Sigmoid colon (tissue), 7 donors: ENCODE results near the gene ALKBH6. TPM values are rescaled to one million over a fixed set of nuclear protein-coding genes. Genes with fewer than 3 reads are reported as not detected.
"Not testable (repeated sequence)": the region's sequence is repeated elsewhere in the genome, so short reads cannot be mapped to it uniquely, and the experiment has no call there.

ENCODE experiments used
- DNase-seq: peaks from one replicate; pipeline ENCODE4 v3.0.0-alpha.2; 2019
- H3K27ac ChIP-seq, 4 donors: fragments of 200-600 bp; sonication (generic); one replicate each; pipeline ENCODE4 v1.5.1; 2016 to 2019; ENCODE audit warnings: mild to moderate bottlenecking in 1 of 4
- H3K27me3 ChIP-seq, 3 donors: fragments of 200-600 bp; sonication (generic); one replicate each; pipeline ENCODE4 v1.5.1; 2019; ENCODE audit warnings: mild to moderate bottlenecking in 1 of 3
- H3K36me3 ChIP-seq, 4 donors: fragments of 200-600 bp; sonication (generic); one replicate each; pipeline ENCODE4 v1.5.1; 2016 to 2019
- H3K4me1 ChIP-seq, 4 donors: fragments of 200-600 bp; sonication (generic); one replicate each; pipeline ENCODE4 v1.5.1; 2017 to 2019
- H3K4me3 ChIP-seq, 4 donors: fragments of 200-600 bp; sonication (generic); one replicate each; pipeline ENCODE4 v1.5.1; 2017 to 2019; ENCODE audit warnings: mild to moderate bottlenecking in 2 of 4, moderate library complexity in 1 of 4
- H3K9me3 ChIP-seq, 4 donors: fragments of 200-600 bp in 3 of 4; sonication (generic) in 3 of 4; one replicate each; pipeline versions ENCODE4 v1.5.1 to v1.6.1; 2013 to 2019
- EP300 ChIP-seq, 4 donors: sonication (generic); formaldehyde crosslinking; IDR thresholded peaks; one replicate each; pipeline ENCODE4 v1.6.1; 2017; ENCODE audit warnings: antibody characterized with exemption in 4 of 4
- POLR2A ChIP-seq, 2 donors: fragments of 450-650 bp; IDR thresholded peaks; one replicate each; pipeline ENCODE4 v1.6.1; 2016; ENCODE audit warnings: antibody characterized with exemption in 2 of 2, mild to moderate bottlenecking in 2 of 2, moderate library complexity in 2 of 2
- POLR2AphosphoS5 ChIP-seq, 4 donors: sonication (generic); formaldehyde crosslinking; IDR thresholded peaks; one replicate each; pipeline ENCODE4 v1.6.1; 2017; ENCODE audit warnings: antibody characterized with exemption in 4 of 4
- WGBS, 2 donors: extraction: QIAGEN DNeasy Blood & Tissue Kit; methylation state at CpG; one replicate each; pipeline ENCODE4 v1.1.7; 2013; 5-methylcytosine and 5-hydroxymethylcytosine counted together
- intact Hi-C: fragments of 100-400 bp; cut with DNase I; formaldehyde crosslinking; loops from one replicate; pipeline ENCODE4 v1.15.1; 2023
- polyA plus RNA-seq, 3 donors: library from polyadenylated mRNA; stranded (reverse); fragments of 200-250 nt; gene quantifications; one replicate each; pipeline ENCODE4 v1.2.3, GENCODE V29; 2013
- total RNA-seq, 4 donors: library from RNA; depleted of rRNA; stranded (reverse); fragments of >200 nt; gene quantifications; one replicate each; pipeline ENCODE4 v1.1.0, GENCODE V29; 2016
- TF ChIP-seq, protein P1 (sequence below), 4 experiments: fragments of 450-650 bp in 3 of 4; fragments of 200-600 bp in 1 of 4; IDR thresholded peaks; one replicate each; pipeline ENCODE4 v1.5.1; 2016 to 2019; ENCODE audit warnings: antibody characterized with exemption in 4 of 4, mild to moderate bottlenecking in 3 of 4, moderate library complexity in 2 of 4
- donor health status: healthy with polysubstance abuse.
- donor health status: Bipolar disorder and iron deficiency.
- donor health status: healthy.

Gene ALKBH6
- total and polyA plus RNA-seq, 7 donors = 12.0 to 31.7 (median 24.4) TPM

GRCh38 chr19:35983177-35983576, 30.8 kb downstream of the ALKBH6 start:
- H3K27me3 ChIP-seq = peaks cover 11 to 59% (median 33%) of the 10 kb centered on the region in 3 donors
- WGBS, 2 donors = 76 to 78% methylated on average over 8 of the region's 8 CpGs
- no peaks in the 10 kb centered on the region for H3K9me3 ChIP-seq
- H3K36me3 ChIP-seq = no peaks in the 10 kb centered on the region
- no peak overlapping the region for H3K27ac ChIP-seq
- DNase-seq = no peak
- TF ChIP-seq EP300 (IDR thresholded peaks at IDR 0.05) = no peak
- TF ChIP-seq, protein P1, sequence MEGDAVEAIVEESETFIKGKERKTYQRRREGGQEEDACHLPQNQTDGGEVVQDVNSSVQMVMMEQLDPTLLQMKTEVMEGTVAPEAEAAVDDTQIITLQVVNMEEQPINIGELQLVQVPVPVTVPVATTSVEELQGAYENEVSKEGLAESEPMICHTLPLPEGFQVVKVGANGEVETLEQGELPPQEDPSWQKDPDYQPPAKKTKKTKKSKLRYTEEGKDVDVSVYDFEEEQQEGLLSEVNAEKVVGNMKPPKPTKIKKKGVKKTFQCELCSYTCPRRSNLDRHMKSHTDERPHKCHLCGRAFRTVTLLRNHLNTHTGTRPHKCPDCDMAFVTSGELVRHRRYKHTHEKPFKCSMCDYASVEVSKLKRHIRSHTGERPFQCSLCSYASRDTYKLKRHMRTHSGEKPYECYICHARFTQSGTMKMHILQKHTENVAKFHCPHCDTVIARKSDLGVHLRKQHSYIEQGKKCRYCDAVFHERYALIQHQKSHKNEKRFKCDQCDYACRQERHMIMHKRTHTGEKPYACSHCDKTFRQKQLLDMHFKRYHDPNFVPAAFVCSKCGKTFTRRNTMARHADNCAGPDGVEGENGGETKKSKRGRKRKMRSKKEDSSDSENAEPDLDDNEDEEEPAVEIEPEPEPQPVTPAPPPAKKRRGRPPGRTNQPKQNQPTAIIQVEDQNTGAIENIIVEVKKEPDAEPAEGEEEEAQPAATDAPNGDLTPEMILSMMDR (IDR thresholded peaks at IDR 0.05) = no peak
- TF ChIP-seq POLR2AphosphoS5 (IDR thresholded peaks at IDR 0.05) = no peak
- TF ChIP-seq POLR2A (IDR thresholded peaks at IDR 0.05) = no peak
- H3K4me1 ChIP-seq = peaks cover 0 to 11% (median 9%) of the 10 kb centered on the region in 4 donors
- intact Hi-C loops = no loop called here
- H3K4me3 ChIP-seq = no peak overlapping the region

DNA sequence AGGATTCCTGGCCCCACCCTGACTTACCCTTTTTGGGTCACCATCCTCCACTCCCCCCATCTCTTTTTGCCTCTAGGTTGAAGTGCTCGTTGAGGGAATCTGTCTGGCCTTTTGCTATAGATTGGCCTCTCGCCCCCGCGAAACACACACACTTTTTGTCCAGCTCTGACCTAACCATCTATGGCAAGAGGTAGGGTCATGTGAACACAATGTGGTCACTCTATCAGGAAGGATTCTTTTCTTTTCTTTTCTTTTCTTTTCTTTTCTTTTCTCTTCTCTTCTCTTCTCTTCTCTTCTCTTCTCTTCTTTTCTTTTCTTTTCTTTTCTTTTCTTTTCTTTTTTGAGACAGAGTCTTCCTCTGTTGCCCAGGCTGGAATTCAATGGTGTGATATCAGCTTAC, 33.0 kb downstream of the ALKBH6 start:
- H3K27me3 ChIP-seq = peaks cover 0 to 45% (median 16%) of the 10 kb centered on the region in 3 donors
- not testable (repeated sequence) for DNase-seq

DNA sequence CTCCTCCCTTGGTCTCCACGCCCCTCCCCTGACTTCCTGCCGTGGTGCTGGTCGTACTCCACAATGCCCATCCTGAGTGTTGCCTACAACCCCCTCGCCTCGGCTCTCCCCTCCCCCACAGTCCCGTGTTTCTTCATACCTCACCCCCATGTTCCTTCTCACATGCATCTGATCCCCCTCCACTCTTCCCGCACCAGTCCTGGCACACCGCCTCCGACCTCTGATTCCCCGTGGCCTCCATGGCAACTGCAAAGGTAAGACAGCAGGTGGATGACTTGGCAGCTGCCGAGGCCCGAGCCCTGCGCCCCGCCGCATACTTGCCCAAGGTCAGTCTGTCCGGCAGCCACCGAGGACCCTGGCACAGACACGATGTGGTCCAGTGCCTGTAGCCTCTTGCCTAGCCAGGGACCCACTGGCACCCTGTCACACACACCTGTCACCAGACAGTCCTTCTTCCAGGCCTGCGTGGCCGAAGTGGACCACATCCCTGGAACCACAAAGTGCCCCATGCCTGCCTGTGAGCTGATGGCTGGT, 35.1 kb downstream of the ALKBH6 start:
- no peak for DNase-seq
- TF ChIP-seq EP300 (IDR thresholded peaks at IDR 0.05) (no peak), POLR2AphosphoS5 (IDR thresholded peaks at IDR 0.05) (no peak), POLR2A (IDR thresholded peaks at IDR 0.05) (no peak)
- TF ChIP-seq, protein P1 (IDR thresholded peaks at IDR 0.05) = no peak
- intact Hi-C loops = no loop called here
- no peak overlapping the region for H3K4me3 ChIP-seq
- no peak overlapping the region for H3K27ac ChIP-seq
- H3K36me3 ChIP-seq = no peaks in the 10 kb centered on the region
- H3K27me3 ChIP-seq = peaks cover 0 to 35% (median 6%) of the 10 kb centered on the region in 3 donors
- H3K4me1 ChIP-seq = no peaks in the 10 kb centered on the region
- 56 to 67% methylated on average over 20 of the region's 20 CpGs for WGBS, 2 donors
- no peaks in the 10 kb centered on the region for H3K9me3 ChIP-seq

More for the DNA sequence above, 33.0 kb downstream of the ALKBH6 start:
- intact Hi-C loops, H3K27ac ChIP-seq, H3K36me3 ChIP-seq, H3K9me3 ChIP-seq, H3K4me3 ChIP-seq, H3K4me1 ChIP-seq: not testable (repeated sequence)
- 87 to 91% methylated on average over 4 of the region's 4 CpGs for WGBS, 2 donors

DNA sequence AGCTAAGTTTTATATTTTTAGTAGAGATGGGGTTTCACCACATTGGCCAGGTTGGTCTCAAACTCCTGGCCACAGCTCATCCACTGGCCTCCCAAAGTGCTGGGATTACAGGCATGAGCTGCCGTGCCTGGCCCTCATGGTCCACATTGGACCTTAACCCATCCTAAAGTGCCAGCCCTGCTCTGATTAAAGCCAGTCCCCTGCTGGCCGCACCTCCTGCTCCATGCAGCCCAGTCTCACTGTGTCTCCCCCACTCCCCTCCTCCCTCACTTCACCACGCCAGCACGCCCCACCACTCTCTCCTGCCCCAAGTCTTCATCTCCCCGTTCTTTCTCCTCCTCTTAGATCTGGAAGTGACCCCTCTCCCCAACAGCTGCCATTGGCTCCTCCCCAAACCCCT, 35.7 kb downstream of the ALKBH6 start:
- no peak overlapping the region for H3K4me3 ChIP-seq
- no peak for TF ChIP-seq POLR2A (IDR thresholded peaks at IDR 0.05)
- no peak for TF ChIP-seq EP300 (IDR thresholded peaks at IDR 0.05)
- TF ChIP-seq POLR2AphosphoS5 (IDR thresholded peaks at IDR 0.05) = no peak
- TF ChIP-seq, protein P1 (IDR thresholded peaks at IDR 0.05) = no peak
- H3K27me3 ChIP-seq = peaks cover 0 to 29% (median 6%) of the 10 kb centered on the region in 3 donors
- 44 to 47% methylated on average over 5 of the region's 5 CpGs for WGBS, 2 donors
- no peak overlapping the region for H3K27ac ChIP-seq
- no peak for DNase-seq
- H3K9me3 ChIP-seq = no peaks in the 10 kb centered on the region
- no peaks in the 10 kb centered on the region for H3K36me3 ChIP-seq
- no peaks in the 10 kb centered on the region for H3K4me1 ChIP-seq
- intact Hi-C loops = no loop called here

- DNase-seq = no peak
- Histone ChIP-seq H3K36me3 (no peaks in the 10 kb centered on the region), H3K27me3 (peaks cover 0 to 29% (median 6%) of the 10 kb centered on the region in 3 donors), H3K4me3 (no peak overlapping the region), H3K27ac (no peak overlapping the region), H3K9me3 (no peaks in the 10 kb centered on the region), H3K4me1 (no peaks in the 10 kb centered on the region)
- 54 to 55% methylated on average over 14 of the region's 14 CpGs for WGBS, 2 donors
- intact Hi-C loops = no loop called here
- TF ChIP-seq POLR2AphosphoS5 (IDR thresholded peaks at IDR 0.05) (no peak), POLR2A (IDR thresholded peaks at IDR 0.05) (no peak), EP300 (IDR thresholded peaks at IDR 0.05) (no peak)
- TF ChIP-seq, protein P1 (IDR thresholded peaks at IDR 0.05) = no peak
Measured at GRCh38 chr19:35977446-35978222, 36.4 kb downstream of the ALKBH6 start.
